ENCODE data around the gene GPT2. TPM values are rescaled to one million over a fixed set of nuclear protein-coding genes. Genes with fewer than 3 reads are reported as not detected.

Gene GPT2
- total and polyA plus RNA-seq, 2 donors (not counting 3 experiments of a cell fraction or from before 2014, with no cell fraction given), result 10.8 to 17.9 TPM

- intact Hi-C loops (cut with micrococcal nuclease) (loop anchor here (1.0 to 2.0 kb wide), 2 partner anchors 20 to 75 kb away; no protein-coding TSS in a partner anchor), dilution Hi-C loops (cut with MboI; ENCODE audit: extremely low pct_ligation_motif_present, low sequenced_read_pairs) (no loop called here)
- no TSS peak for BruUV-seq (replicated peaks)
- Histone ChIP-seq H3K9me1 (replicated peaks; ENCODE audit: control insufficient read depth, extremely low read depth, insufficient read depth, low read length) (no peaks in the 10 kb centered on the region), H3K4me1 (ENCODE audit: control insufficient read depth, extremely low read depth, insufficient read depth, low read length) (no peaks in the 10 kb centered on the region), H3K79me2 (ENCODE audit: control insufficient read depth, insufficient read depth, low read length) (no peaks in the 10 kb centered on the region), H3K36me3 (ENCODE audit: control insufficient read depth in 2 of 2, extremely low read depth in 1 of 2, insufficient read depth in 2 of 2, low read length in 2 of 2) (peaks cover 0 to 3% of the 10 kb centered on the region in 2 experiments), H3K9me3 (replicated peaks; ENCODE audit: control insufficient read depth, insufficient read depth, low read length) (no peaks in the 10 kb centered on the region), H3K9ac (replicated peaks; ENCODE audit: extremely low read depth, insufficient read depth, low read length) (no peak overlapping the region), H3K27me3 (ENCODE audit: control insufficient read depth in 2 of 2, insufficient read depth in 2 of 2, low read length in 2 of 2) (no peaks in the 10 kb centered on the region), H3K4me3 (replicated peaks in 1 of 3; ENCODE audit: insufficient read depth in 1 of 3, low read depth in 1 of 3, low read length in 3 of 3) (no peak overlapping the region), H3K27ac (ENCODE audit: insufficient read depth, low read depth, low read length) (no peak overlapping the region), H3K4me2 (ENCODE audit: insufficient read depth, low read length) (no peak overlapping the region), H2AFZ (ENCODE audit: low read depth, low read length) (no peak overlapping the region), H4K20me1 (replicated peaks; ENCODE audit: control insufficient read depth, extremely low read depth, insufficient read depth, low read length) (no peaks in the 10 kb centered on the region)
- POLR2A ChIA-PET, result no interaction called here
- DNase-seq (ENCODE audit: low read depth, low spot score) (no peak), FAIRE-seq (no peak)
- CTCF ChIA-PET, result interaction anchor here (1.2 to 6.8 kb wide), 3 partner anchors 71 to 79 kb away, joined by 4 to 75 read pairs (median 6); no protein-coding TSS in a partner anchor
- no peak for TF ChIP-seq MYC (IDR thresholded peaks at IDR 0.05; ENCODE audit: low read depth, low read length)
- no peak for TF ChIP-seq MAX (IDR thresholded peaks at IDR 0.05; ENCODE audit: insufficient read depth, insufficient read length)
- no peak for TF ChIP-seq CTCF (IDR thresholded peaks at IDR 0.05; ENCODE audit: extremely low read depth in 1 of 2, insufficient read depth in 1 of 2, low read depth in 1 of 2, low read length in 2 of 2)
- no peak for TF ChIP-seq JUN (IDR thresholded peaks at IDR 0.05; ENCODE audit: borderline replicate concordance, insufficient read depth, insufficient read length, low read depth)
- TF ChIP-seq EZH2 (IDR thresholded peaks at IDR 0.05; ENCODE audit: borderline replicate concordance, low read depth, low read length, severe bottlenecking), result no peak
- no peak for TF ChIP-seq FOS (IDR thresholded peaks at IDR 0.05; ENCODE audit: borderline replicate concordance, insufficient read depth, low read length)
- no peak for TF ChIP-seq POLR2AphosphoS5 (IDR thresholded peaks at IDR 0.05; ENCODE audit: insufficient read depth, low read depth, low read length)
- no peak for TF ChIP-seq POLR2A (IDR thresholded peaks at IDR 0.05; ENCODE audit: low read depth, low read length)
- TF ChIP-seq GATA2 (IDR thresholded peaks at IDR 0.05; ENCODE audit: insufficient read depth, insufficient read length, low read depth, low read length), result no peak
Observed at GRCh38 chr16:46928811-46929210, 44.6 kb downstream of the GPT2 start.

Measured in endothelial cell of umbilical vein (primary cell).